A549 (cell line): Measurements from ENCODE around the gene ACVR2B. TPM values are rescaled to one million over a fixed set of nuclear protein-coding genes. Genes with fewer than 3 reads are reported as not detected.

Source experiments
- ATAC-seq, 2 experiments: fragments of 200-7000 bp in 1 of 2; fragments of >200 bp in 1 of 2; cut with Nextera tagmentation in 1 of 2; cut with Tn5 transposase in 1 of 2; 3 replicates each; pipeline versions ENCODE4 v1.8.0 to v1.9.1; 2018 to 2020; ENCODE audit warnings: mild to moderate bottlenecking in 1 of 2, moderate library complexity in 1 of 2
- CTCF ChIA-PET: fragments of 300-600 bp; sonication (Branson Sonifier 250); formaldehyde crosslinking; extraction: SDS; loops from one replicate; lab custom pipeline; 2021; ENCODE audit warnings: antibody characterized with exemption, inconsistent platforms; lab: Yijun Ruan, JAX
- POLR2A ChIA-PET: fragments of 350-600 bp; formaldehyde crosslinking; extraction: SDS; loops from one replicate; lab custom pipeline; 2021; ENCODE audit warnings: antibody characterized with exemption, inconsistent platforms; lab: Yijun Ruan, JAX
- DNase-seq, 2 experiments: peaks; one replicate each; pipeline versions ENCODE4 v3.0.0 to v3.0.0-alpha.2; 2011 to 2016; ENCODE audit warnings: low read depth in 1 of 2, low spot score in 1 of 2
- FAIRE-seq: peaks from 2 replicates; lab custom pipeline; 2011; peaks lifted over from hg19 to GRCh38; lab: Jason Lieb, UNC
- H3K27ac ChIP-seq, 2 experiments: fragments of >200 bp; sonication (Bioruptor Twin); formaldehyde crosslinking; 3 replicates each; pipeline ENCODE4 v1.5.1; 2016 to 2017
- H3K4me1 ChIP-seq: fragments of >200 bp; sonication (Bioruptor Twin); formaldehyde crosslinking; 3 replicates; pipeline ENCODE4 v1.6.1; 2016
- H3K4me2 ChIP-seq: fragments of >200 bp; sonication (Bioruptor Twin); formaldehyde crosslinking; 3 replicates; pipeline ENCODE4 v1.6.1; 2016
- H3K4me3 ChIP-seq: fragments of >200 bp; sonication (Bioruptor Twin); formaldehyde crosslinking; 3 replicates; pipeline ENCODE4 v1.5.1; 2016
- H3K9me3 ChIP-seq: fragments of >200 bp; sonication (Bioruptor Twin); formaldehyde crosslinking; 3 replicates; pipeline ENCODE4 v1.6.1; 2016
- EHF ChIP-seq: fragments of 250-450 bp; sonication (Bioruptor Pico); IDR thresholded peaks from 2 replicates; pipeline ENCODE4 v1.5.0; 2020; ENCODE audit warnings: mild to moderate bottlenecking
- ESRRA ChIP-seq: fragments of 150-350 bp; IDR thresholded peaks from 2 replicates; pipeline ENCODE4 v1.6.1; 2014; ENCODE audit warnings: mild to moderate bottlenecking, low read length, borderline replicate concordance
- FOSB ChIP-seq: fragments of 250-450 bp; sonication (Bioruptor Pico); IDR thresholded peaks from 2 replicates; pipeline ENCODE4 v1.5.0; 2020; ENCODE audit warnings: mild to moderate bottlenecking, moderate library complexity
- FOSL2 ChIP-seq, 2 experiments: fragments of 450-650 bp in 1 of 2; fragments of >200 bp in 1 of 2; sonication (Bioruptor Twin) in 1 of 2; formaldehyde crosslinking; IDR thresholded peaks; 2 replicates each; pipeline versions ENCODE4 v1.5.0 to v1.6.1; 2016 to 2020; ENCODE audit warnings: mild to moderate bottlenecking in 1 of 2, moderate library complexity in 1 of 2
- HOXB5 ChIP-seq: fragments of 250-450 bp; sonication (Bioruptor Pico); IDR thresholded peaks from 2 replicates; pipeline ENCODE4 v1.5.0; 2020; ENCODE audit warnings: mild to moderate bottlenecking, moderate library complexity
- JUNB ChIP-seq: fragments of >200 bp; sonication (Bioruptor Twin); formaldehyde crosslinking; IDR thresholded peaks from 2 replicates; pipeline ENCODE4 v1.6.1; 2016
- KDM5A ChIP-seq: fragments of 200-600 bp; sonication (generic); IDR thresholded peaks from 2 replicates; pipeline ENCODE4 v1.6.1; 2016; ENCODE audit warnings: antibody characterized with exemption, mild to moderate bottlenecking
- MAFK ChIP-seq: fragments of 450-650 bp; IDR thresholded peaks from 2 replicates; pipeline ENCODE4 v1.6.1; 2014; ENCODE audit not compliant: partially characterized antibody
- NPAS2 ChIP-seq: fragments of 250-450 bp; sonication (Bioruptor Pico); IDR thresholded peaks from 2 replicates; pipeline ENCODE4 v1.8.0; 2022; ENCODE audit warnings: mild to moderate bottlenecking, moderate library complexity, borderline replicate concordance
- POLR2A ChIP-seq: IDR thresholded peaks from 2 replicates; pipeline ENCODE4 v1.6.1; 2012; ENCODE audit warnings: mild to moderate bottlenecking, low read length
- RARB ChIP-seq: fragments of 250-450 bp; sonication (Bioruptor Pico); IDR thresholded peaks from 2 replicates; pipeline ENCODE4 v1.8.0; 2021; ENCODE audit warnings: mild to moderate bottlenecking, moderate library complexity
- RNF2 ChIP-seq: fragments of 200-600 bp; sonication (generic); IDR thresholded peaks from 2 replicates; pipeline ENCODE4 v1.6.1; 2016; ENCODE audit warnings: low read depth, mild to moderate bottlenecking, antibody characterized with exemption, moderate library complexity, borderline replicate concordance
- SMC3 ChIP-seq: fragments of >200 bp; sonication (Bioruptor Twin); formaldehyde crosslinking; IDR thresholded peaks from 3 replicates; pipeline ENCODE4 v1.6.1; 2018; ENCODE audit warnings: inconsistent platforms
- SREBF2 ChIP-seq: fragments of 450-650 bp; IDR thresholded peaks from 2 replicates; pipeline ENCODE4 v1.6.1; 2014; ENCODE audit warnings: mild to moderate bottlenecking, moderate library complexity
- TFCP2L1 ChIP-seq: fragments of 250-450 bp; sonication (Bioruptor Pico); IDR thresholded peaks from 2 replicates; pipeline ENCODE4 v1.5.0; 2021; ENCODE audit warnings: mild to moderate bottlenecking
- ZNF302 ChIP-seq: fragments of 250-450 bp; sonication (Bioruptor Pico); IDR thresholded peaks from 2 replicates; pipeline ENCODE4 v1.9.0; 2021; ENCODE audit warnings: inconsistent platforms, mild to moderate bottlenecking, moderate library complexity
- WGBS: methylation state at CpG from one replicate; pipeline ENCODE4 v1.1.6; 2017; ENCODE audit errors: missing lambda C conversion rate; 5-methylcytosine and 5-hydroxymethylcytosine counted together
- polyA plus RNA-seq, 4 experiments: library from polyadenylated mRNA; depleted of rRNA in 3 of 4; stranded (reverse); fragments of >200 nt; fragmentation: RNase III in 1 of 4; extraction: RNeasy Plus Mini Kit Qiagen cat#74134 plus additional on column Dnase treatment in 1 of 4; gene quantifications; 2 replicates in 3 of 4; 3 replicates in 1 of 4; pipeline ENCODE4 v1.2.3, GENCODE V29; 2011 to 2017
- TF ChIP-seq, protein P1 (sequence below): fragments of 200-600 bp; sonication (generic); IDR thresholded peaks from 2 replicates; pipeline ENCODE4 v1.6.1; 2016; ENCODE audit warnings: antibody characterized with exemption, mild to moderate bottlenecking, moderate library complexity
- TF ChIP-seq, protein P2 (sequence below): IDR thresholded peaks from 2 replicates; pipeline ENCODE4 v1.6.1; 2012
- TF ChIP-seq, protein P3 (sequence below): fragments of 250-450 bp; sonication (Bioruptor Pico); IDR thresholded peaks from 2 replicates; pipeline ENCODE4 v1.5.0; 2021; ENCODE audit warnings: mild to moderate bottlenecking, moderate library complexity, borderline replicate concordance
- TF ChIP-seq, protein P4 (sequence below): fragments of >200 bp; sonication (Bioruptor Twin); formaldehyde crosslinking; IDR thresholded peaks from 3 replicates; pipeline ENCODE4 v1.5.1; 2016
- TF ChIP-seq, protein P5 (sequence below): fragments of 450-650 bp; IDR thresholded peaks from 2 replicates; pipeline ENCODE4 v1.6.1; 2014; ENCODE audit warnings: antibody characterized with exemption

The ACVR2B gene
- polyA plus RNA-seq, 2 of the 4 experiments (the other 2 are of a cell fraction), result 1.2 to 2.8 TPM

DNA sequence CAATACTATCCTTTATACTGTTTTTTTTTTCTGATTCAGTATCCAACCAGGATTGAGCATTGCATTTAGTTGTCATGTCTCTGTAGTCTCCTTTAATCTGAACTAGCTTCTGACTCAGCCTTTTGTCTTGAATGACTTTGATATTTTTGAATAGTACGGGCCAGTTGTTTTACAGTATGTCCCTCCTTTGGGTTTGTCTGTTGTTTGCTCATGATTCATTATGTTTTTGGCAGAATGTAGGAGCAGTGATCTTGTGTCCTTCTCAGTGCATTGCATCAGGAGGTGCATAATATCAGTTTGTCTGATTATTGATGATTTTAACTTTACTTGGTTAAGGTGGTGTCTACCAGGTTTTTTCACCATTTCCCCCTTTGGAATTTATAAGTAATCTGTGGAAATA lies 63.0 kb downstream of the ACVR2B start:
- ChIA-PET CTCF (interaction anchor here (1.0 to 1.4 kb wide), 3 partner anchors 21 to 483 kb away, joined by 3 to 5 read pairs (median 4); no protein-coding TSS in a partner anchor), POLR2A (interaction anchor here (0.6 kb wide), 1 partner anchor 19 kb away, joined by 4 read pairs; no protein-coding TSS in a partner anchor)
- H3K4me3 ChIP-seq, result no peak overlapping the region
- H3K4me1 ChIP-seq, result peaks cover 7% of the 10 kb centered on the region; the same call in 2 of the 3 replicates
- ATAC-seq (peak; percentile 45 to 77), FAIRE-seq (no peak), DNase-seq (peak in 1 of 2 experiments; percentile 35)
- no peaks in the 10 kb centered on the region for H3K9me3 ChIP-seq
- no peak overlapping the region for H3K4me2 ChIP-seq
- WGBS, result 19% methylated on average over 1 of the region's 1 CpG
- H3K27ac ChIP-seq, result no peak overlapping the region; a peak in 1 of 6 replicates
- no peak for TF ChIP-seq ESRRA
- no peak for TF ChIP-seq FOSL2 (IDR thresholded peaks at IDR 0.05)
- no peak for TF ChIP-seq FOSL2 (CRISPR knock-in tag; IDR thresholded peaks at IDR 0.05)
- no peak for TF ChIP-seq EHF (CRISPR knock-in tag)
- TF ChIP-seq, protein P1, sequence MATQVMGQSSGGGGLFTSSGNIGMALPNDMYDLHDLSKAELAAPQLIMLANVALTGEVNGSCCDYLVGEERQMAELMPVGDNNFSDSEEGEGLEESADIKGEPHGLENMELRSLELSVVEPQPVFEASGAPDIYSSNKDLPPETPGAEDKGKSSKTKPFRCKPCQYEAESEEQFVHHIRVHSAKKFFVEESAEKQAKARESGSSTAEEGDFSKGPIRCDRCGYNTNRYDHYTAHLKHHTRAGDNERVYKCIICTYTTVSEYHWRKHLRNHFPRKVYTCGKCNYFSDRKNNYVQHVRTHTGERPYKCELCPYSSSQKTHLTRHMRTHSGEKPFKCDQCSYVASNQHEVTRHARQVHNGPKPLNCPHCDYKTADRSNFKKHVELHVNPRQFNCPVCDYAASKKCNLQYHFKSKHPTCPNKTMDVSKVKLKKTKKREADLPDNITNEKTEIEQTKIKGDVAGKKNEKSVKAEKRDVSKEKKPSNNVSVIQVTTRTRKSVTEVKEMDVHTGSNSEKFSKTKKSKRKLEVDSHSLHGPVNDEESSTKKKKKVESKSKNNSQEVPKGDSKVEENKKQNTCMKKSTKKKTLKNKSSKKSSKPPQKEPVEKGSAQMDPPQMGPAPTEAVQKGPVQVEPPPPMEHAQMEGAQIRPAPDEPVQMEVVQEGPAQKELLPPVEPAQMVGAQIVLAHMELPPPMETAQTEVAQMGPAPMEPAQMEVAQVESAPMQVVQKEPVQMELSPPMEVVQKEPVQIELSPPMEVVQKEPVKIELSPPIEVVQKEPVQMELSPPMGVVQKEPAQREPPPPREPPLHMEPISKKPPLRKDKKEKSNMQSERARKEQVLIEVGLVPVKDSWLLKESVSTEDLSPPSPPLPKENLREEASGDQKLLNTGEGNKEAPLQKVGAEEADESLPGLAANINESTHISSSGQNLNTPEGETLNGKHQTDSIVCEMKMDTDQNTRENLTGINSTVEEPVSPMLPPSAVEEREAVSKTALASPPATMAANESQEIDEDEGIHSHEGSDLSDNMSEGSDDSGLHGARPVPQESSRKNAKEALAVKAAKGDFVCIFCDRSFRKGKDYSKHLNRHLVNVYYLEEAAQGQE, result no peak
- peak; percentile 38 for TF ChIP-seq MAFK

DNA sequence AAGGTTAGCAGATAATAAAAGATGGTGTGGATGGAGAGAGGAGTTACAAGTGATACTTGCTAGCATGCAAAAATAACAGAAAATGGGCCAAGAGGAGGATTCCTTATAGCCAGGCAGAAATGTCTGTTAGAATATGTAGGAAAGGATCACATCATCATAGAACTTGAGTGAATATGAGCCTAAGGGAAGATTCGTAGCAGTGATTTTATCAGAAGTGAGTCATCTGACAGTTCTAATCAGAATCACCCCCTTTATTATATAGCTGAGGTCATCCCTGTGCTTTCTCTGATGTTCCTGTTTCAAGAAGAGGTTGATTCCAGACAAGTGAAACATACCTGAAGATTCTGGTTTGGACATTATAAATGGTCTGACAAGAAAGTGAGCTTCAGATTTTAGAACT lies 65.3 kb downstream of the ACVR2B start:
- H3K27ac ChIP-seq, result no peak overlapping the region
- 52% methylated on average over 1 of the region's 1 CpG for WGBS
- POLR2A ChIA-PET, result no interaction called here
- TF ChIP-seq RNF2 (no peak), SREBF2 (no peak), RARB (CRISPR knock-in tag) (no peak), POLR2A (no peak), TFCP2L1 (no peak), ZNF302 (CRISPR knock-in tag) (no peak), KDM5A (no peak), NPAS2 (CRISPR knock-in tag) (no peak), SMC3 (no peak), FOSL2 (IDR thresholded peaks at IDR 0.05) (no peak), FOSL2 (CRISPR knock-in tag; IDR thresholded peaks at IDR 0.05) (no peak), FOSB (CRISPR knock-in tag) (no peak), HOXB5 (CRISPR knock-in tag) (no peak), JUNB (no peak)
- TF ChIP-seq, protein P2, sequence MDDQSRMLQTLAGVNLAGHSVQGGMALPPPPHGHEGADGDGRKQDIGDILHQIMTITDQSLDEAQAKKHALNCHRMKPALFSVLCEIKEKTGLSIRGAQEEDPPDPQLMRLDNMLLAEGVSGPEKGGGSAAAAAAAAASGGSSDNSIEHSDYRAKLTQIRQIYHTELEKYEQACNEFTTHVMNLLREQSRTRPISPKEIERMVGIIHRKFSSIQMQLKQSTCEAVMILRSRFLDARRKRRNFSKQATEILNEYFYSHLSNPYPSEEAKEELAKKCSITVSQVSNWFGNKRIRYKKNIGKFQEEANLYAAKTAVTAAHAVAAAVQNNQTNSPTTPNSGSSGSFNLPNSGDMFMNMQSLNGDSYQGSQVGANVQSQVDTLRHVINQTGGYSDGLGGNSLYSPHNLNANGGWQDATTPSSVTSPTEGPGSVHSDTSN, result no peak
- TF ChIP-seq, protein P3, sequence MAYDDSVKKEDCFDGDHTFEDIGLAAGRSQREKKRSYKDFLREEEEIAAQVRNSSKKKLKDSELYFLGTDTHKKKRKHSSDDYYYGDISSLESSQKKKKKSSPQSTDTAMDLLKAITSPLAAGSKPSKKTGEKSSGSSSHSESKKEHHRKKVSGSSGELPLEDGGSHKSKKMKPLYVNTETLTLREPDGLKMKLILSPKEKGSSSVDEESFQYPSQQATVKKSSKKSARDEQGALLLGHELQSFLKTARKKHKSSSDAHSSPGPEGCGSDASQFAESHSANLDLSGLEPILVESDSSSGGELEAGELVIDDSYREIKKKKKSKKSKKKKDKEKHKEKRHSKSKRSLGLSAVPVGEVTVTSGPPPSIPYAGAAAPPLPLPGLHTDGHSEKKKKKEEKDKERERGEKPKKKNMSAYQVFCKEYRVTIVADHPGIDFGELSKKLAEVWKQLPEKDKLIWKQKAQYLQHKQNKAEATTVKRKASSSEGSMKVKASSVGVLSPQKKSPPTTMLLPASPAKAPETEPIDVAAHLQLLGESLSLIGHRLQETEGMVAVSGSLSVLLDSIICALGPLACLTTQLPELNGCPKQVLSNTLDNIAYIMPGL (CRISPR knock-in tag), result no peak
- TF ChIP-seq, protein P4, sequence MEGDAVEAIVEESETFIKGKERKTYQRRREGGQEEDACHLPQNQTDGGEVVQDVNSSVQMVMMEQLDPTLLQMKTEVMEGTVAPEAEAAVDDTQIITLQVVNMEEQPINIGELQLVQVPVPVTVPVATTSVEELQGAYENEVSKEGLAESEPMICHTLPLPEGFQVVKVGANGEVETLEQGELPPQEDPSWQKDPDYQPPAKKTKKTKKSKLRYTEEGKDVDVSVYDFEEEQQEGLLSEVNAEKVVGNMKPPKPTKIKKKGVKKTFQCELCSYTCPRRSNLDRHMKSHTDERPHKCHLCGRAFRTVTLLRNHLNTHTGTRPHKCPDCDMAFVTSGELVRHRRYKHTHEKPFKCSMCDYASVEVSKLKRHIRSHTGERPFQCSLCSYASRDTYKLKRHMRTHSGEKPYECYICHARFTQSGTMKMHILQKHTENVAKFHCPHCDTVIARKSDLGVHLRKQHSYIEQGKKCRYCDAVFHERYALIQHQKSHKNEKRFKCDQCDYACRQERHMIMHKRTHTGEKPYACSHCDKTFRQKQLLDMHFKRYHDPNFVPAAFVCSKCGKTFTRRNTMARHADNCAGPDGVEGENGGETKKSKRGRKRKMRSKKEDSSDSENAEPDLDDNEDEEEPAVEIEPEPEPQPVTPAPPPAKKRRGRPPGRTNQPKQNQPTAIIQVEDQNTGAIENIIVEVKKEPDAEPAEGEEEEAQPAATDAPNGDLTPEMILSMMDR, result no peak
- TF ChIP-seq, protein P5, sequence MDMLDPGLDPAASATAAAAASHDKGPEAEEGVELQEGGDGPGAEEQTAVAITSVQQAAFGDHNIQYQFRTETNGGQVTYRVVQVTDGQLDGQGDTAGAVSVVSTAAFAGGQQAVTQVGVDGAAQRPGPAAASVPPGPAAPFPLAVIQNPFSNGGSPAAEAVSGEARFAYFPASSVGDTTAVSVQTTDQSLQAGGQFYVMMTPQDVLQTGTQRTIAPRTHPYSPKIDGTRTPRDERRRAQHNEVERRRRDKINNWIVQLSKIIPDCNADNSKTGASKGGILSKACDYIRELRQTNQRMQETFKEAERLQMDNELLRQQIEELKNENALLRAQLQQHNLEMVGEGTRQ, result no peak
- TF ChIP-seq, all 56 proteins: peak for 0
- ATAC-seq (no peak), DNase-seq (no peak), FAIRE-seq (peak; percentile 18)
- no peak overlapping the region for H3K4me3 ChIP-seq
- H3K9me3 ChIP-seq, result no peaks in the 10 kb centered on the region
- CTCF ChIA-PET, result interaction anchor here (1.1 to 8.8 kb wide), 9 partner anchors 19 to 480 kb away, joined by 3 to 82 read pairs (median 30); partner anchors contain the start of genes EXOG and SCN5A
- H3K4me2 ChIP-seq, result no peak overlapping the region
- H3K4me1 ChIP-seq, result peaks cover 7% of the 10 kb centered on the region; the same call in 2 of the 3 replicates
